Measurements from ENCODE around the gene TBXA2R. TPM values are rescaled to one million over a fixed set of nuclear protein-coding genes. Genes with fewer than 3 reads are reported as not detected.

TBXA2R gene
- total RNA-seq, 1 experiment from 2014 or later: 1.3 TPM

GRCh38 chr19:3572855-3573161 lies 33.9 kb downstream of the TBXA2R start, which contains the start of gene HMG20B:
TSS of gene HMG20B (plus strand) at chr19:3572944. CDS start at chr19:3573310, 366 bp downstream.
- Mint-ChIP-seq H3K4me1 (peaks cover 21% of the 10 kb centered on the region), H3K9me3 (no peaks in the 10 kb centered on the region), H3K36me3 (peaks cover 8% of the 10 kb centered on the region), H3K27ac (no peak within 1 kb of the TSS), H3K4me3 (peak within 1 kb of the TSS; percentile 71), H3K27me3 (ENCODE audit: low read depth) (no peaks in the 10 kb centered on the region; the same call in 1 of the 2 replicates)
- ChIA-PET CTCF (interaction anchor here (1.5 to 1.8 kb wide), 3 partner anchors 13 to 297 kb away, joined by 6 to 7 read pairs (median 7); partner anchors contain the start of gene GIPC3), POLR2A (no interaction called here)
- ATAC-seq (no peak), DNase-seq (ENCODE audit: low spot score) (no peak)
- TF ChIP-seq SP1 (CRISPR knock-in tag; conservative IDR thresholded peaks at IDR 0.05) (no peak), ZBTB43 (CRISPR knock-in tag; IDR thresholded peaks at IDR 0.05) (no peak), CBFB (CRISPR knock-in tag; IDR thresholded peaks at IDR 0.05; ENCODE audit: low read depth) (no peak), CREB1 (CRISPR knock-in tag; IDR thresholded peaks at IDR 0.05) (no peak), PRRX2 (CRISPR knock-in tag; IDR thresholded peaks at IDR 0.05) (no peak), RELA (CRISPR knock-in tag; IDR thresholded peaks at IDR 0.05; ENCODE audit: borderline replicate concordance) (no peak), ATF6 (CRISPR knock-in tag; IDR thresholded peaks at IDR 0.05) (no peak), ZBTB21 (CRISPR knock-in tag; IDR thresholded peaks at IDR 0.05; ENCODE audit: borderline replicate concordance) (no peak), FOXJ3 (CRISPR knock-in tag; IDR thresholded peaks at IDR 0.05; ENCODE audit: borderline replicate concordance) (no peak), EMX1 (CRISPR knock-in tag; IDR thresholded peaks at IDR 0.05) (no peak), MXD4 (CRISPR knock-in tag; IDR thresholded peaks at IDR 0.05; ENCODE audit: borderline replicate concordance) (no peak), E2F4 (CRISPR knock-in tag; IDR thresholded peaks at IDR 0.05; ENCODE audit: borderline replicate concordance, low read depth) (no peak), RORB (CRISPR knock-in tag; IDR thresholded peaks at IDR 0.05) (no peak), NFYB (CRISPR knock-in tag; conservative IDR thresholded peaks at IDR 0.05; ENCODE audit: low read depth) (no peak), CDX4 (CRISPR knock-in tag; IDR thresholded peaks at IDR 0.05; ENCODE audit: borderline replicate concordance) (no peak), ZNF396 (CRISPR knock-in tag; IDR thresholded peaks at IDR 0.05; ENCODE audit: borderline replicate concordance) (no peak)

GRCh38 chr19:3572132-3572854 lies 34.4 kb downstream of the TBXA2R start:
- POLR2A ChIA-PET: no interaction called here
- ATAC-seq (peak; percentile 83), DNase-seq (ENCODE audit: low spot score) (peak; percentile 100)
- CTCF ChIA-PET: interaction anchor here (0.5 kb wide), 1 partner anchor 54 kb away, joined by 3 read pairs; no protein-coding TSS in a partner anchor
- peak overlapping the region; percentile 56 for H3K4me3 Mint-ChIP-seq
- H3K27ac Mint-ChIP-seq: no peak overlapping the region
- H3K27me3 Mint-ChIP-seq (ENCODE audit: low read depth): no peaks in the 10 kb centered on the region; the same call in 1 of the 2 replicates
- peaks cover 21% of the 10 kb centered on the region for H3K4me1 Mint-ChIP-seq
- H3K36me3 Mint-ChIP-seq: peaks cover 8% of the 10 kb centered on the region
- H3K9me3 Mint-ChIP-seq: no peaks in the 10 kb centered on the region
- TF ChIP-seq MLX (CRISPR knock-in tag; IDR thresholded peaks at IDR 0.05) (no peak), GTF2I (CRISPR knock-in tag; conservative IDR thresholded peaks at IDR 0.05) (no peak), FOXJ3 (CRISPR knock-in tag; IDR thresholded peaks at IDR 0.05; ENCODE audit: borderline replicate concordance) (no peak), HMGA2 (CRISPR knock-in tag; IDR thresholded peaks at IDR 0.05) (no peak), ZSCAN18 (CRISPR knock-in tag; IDR thresholded peaks at IDR 0.05) (no peak), MAX (CRISPR knock-in tag; IDR thresholded peaks at IDR 0.05) (no peak), STAT6 (CRISPR knock-in tag; conservative IDR thresholded peaks at IDR 0.05; ENCODE audit: low read depth) (no peak), ZNF671 (CRISPR knock-in tag; IDR thresholded peaks at IDR 0.05) (no peak), NFYB (CRISPR knock-in tag; conservative IDR thresholded peaks at IDR 0.05; ENCODE audit: low read depth) (peak; percentile 90), TP53 (CRISPR knock-in tag; IDR thresholded peaks at IDR 0.05) (no peak), JUN (CRISPR knock-in tag; IDR thresholded peaks at IDR 0.05) (no peak), SP1 (CRISPR knock-in tag; conservative IDR thresholded peaks at IDR 0.05) (peak; percentile 95)
